ENCODE measurements around the gene LUC7L3. TPM values are rescaled to one million over a fixed set of nuclear protein-coding genes. Genes with fewer than 3 reads are reported as not detected.

The LUC7L3 gene
- total RNA-seq, 1 experiment from 2014 or later = 154 TPM

DNA sequence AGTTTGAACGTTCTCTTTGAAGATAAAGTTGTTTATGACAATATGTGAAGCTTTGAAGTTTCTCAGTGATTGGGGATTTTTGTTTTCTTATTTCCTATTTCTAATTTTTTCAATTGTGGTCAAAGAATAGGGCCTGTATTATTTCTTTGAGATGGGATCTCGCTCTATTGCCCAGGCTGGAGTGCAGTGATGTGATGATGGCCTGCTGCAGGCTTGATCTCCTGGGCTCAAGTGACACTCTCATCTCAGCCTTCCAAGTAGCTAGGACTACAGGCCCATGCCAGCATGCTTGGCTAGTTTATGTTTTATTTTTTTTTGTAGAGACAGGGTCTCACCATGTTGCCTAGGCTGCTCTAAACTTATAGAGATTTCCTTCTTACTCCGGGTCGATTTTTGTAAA lies 59.6 kb downstream of the LUC7L3 start:
- H3K14ac ChIP-seq (ENCODE audit: insufficient read depth, low read length) = no peak overlapping the region
- no peak overlapping the region for H3K56ac ChIP-seq (ENCODE audit: insufficient read length, low read depth, low read length)
- H2AFZ ChIP-seq (ENCODE audit: low read length) = no peak overlapping the region
- WGBS (ENCODE audit: extremely low coverage, insufficient read length, low lambda C conversion rate) = no CpG with 5 or more reads among the region's 4 CpGs
- H3K27me3 ChIP-seq (ENCODE audit: insufficient read depth, low read length) = no peaks in the 10 kb centered on the region
- H3K23ac ChIP-seq (ENCODE audit: insufficient read length, low read depth, low read length) = no peak overlapping the region
- H3K4me2 ChIP-seq (ENCODE audit: insufficient read depth, insufficient read length, low read length) = no peak overlapping the region
- no peak overlapping the region for H3K9ac ChIP-seq (ENCODE audit: extremely low read depth, insufficient read length, low read length)
- H3T11ph ChIP-seq (ENCODE audit: low read length) = no peak overlapping the region
- H3K4me1 ChIP-seq (ENCODE audit: insufficient read depth, low read length) = no peaks in the 10 kb centered on the region
- no peak overlapping the region for H2BK20ac ChIP-seq (ENCODE audit: low read depth, low read length, poor library complexity, severe bottlenecking)
- Mint-ChIP-seq H3K4me3 (no peak overlapping the region), H3K4me1 (peaks cover 2 to 6% of the 10 kb centered on the region in 2 experiments; a peak in 2 of 4 replicates), H3K27me3 (ENCODE audit: low read depth) (no peaks in the 10 kb centered on the region), H3K36me3 (ENCODE audit: insufficient read depth in 1 of 3, low read depth in 3 of 3) (no peaks in the 10 kb centered on the region; a peak in 1 of 7 replicates), H3K9me3 (no peaks in the 10 kb centered on the region), H3K27ac (no peak overlapping the region)
- no peak overlapping the region for H2BK120ac ChIP-seq (ENCODE audit: low read depth, low read length, poor library complexity, severe bottlenecking)
- H4K20me1 ChIP-seq (ENCODE audit: control insufficient read depth, insufficient read depth, insufficient read length) = no peaks in the 10 kb centered on the region
- TF ChIP-seq, protein P1, sequence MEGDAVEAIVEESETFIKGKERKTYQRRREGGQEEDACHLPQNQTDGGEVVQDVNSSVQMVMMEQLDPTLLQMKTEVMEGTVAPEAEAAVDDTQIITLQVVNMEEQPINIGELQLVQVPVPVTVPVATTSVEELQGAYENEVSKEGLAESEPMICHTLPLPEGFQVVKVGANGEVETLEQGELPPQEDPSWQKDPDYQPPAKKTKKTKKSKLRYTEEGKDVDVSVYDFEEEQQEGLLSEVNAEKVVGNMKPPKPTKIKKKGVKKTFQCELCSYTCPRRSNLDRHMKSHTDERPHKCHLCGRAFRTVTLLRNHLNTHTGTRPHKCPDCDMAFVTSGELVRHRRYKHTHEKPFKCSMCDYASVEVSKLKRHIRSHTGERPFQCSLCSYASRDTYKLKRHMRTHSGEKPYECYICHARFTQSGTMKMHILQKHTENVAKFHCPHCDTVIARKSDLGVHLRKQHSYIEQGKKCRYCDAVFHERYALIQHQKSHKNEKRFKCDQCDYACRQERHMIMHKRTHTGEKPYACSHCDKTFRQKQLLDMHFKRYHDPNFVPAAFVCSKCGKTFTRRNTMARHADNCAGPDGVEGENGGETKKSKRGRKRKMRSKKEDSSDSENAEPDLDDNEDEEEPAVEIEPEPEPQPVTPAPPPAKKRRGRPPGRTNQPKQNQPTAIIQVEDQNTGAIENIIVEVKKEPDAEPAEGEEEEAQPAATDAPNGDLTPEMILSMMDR (conservative IDR thresholded peaks at IDR 0.05) = no peak
- H4K8ac ChIP-seq (replicated peaks; ENCODE audit: insufficient read length, low read depth, low read length) = no peak overlapping the region
- no peaks in the 10 kb centered on the region for H3K79me1 ChIP-seq (ENCODE audit: insufficient read depth, low read depth, low read length, poor library complexity, severe bottlenecking)
- no peaks in the 10 kb centered on the region for H3K23me2 ChIP-seq (ENCODE audit: insufficient read length, low read depth, low read length, poor library complexity, severe bottlenecking)
- no peak overlapping the region for H2AK5ac ChIP-seq (ENCODE audit: insufficient read length, low read length)
- no peak overlapping the region for H4K91ac ChIP-seq (ENCODE audit: insufficient read length, low read depth, low read length)
- no peak overlapping the region for H3K18ac ChIP-seq (ENCODE audit: insufficient read length, low read depth, low read length)
- no peak overlapping the region for H2BK12ac ChIP-seq (ENCODE audit: insufficient read length, low read depth, low read length)
- H3K79me2 ChIP-seq (ENCODE audit: insufficient read depth, low read length) = no peaks in the 10 kb centered on the region
- no peak overlapping the region for H2BK15ac ChIP-seq (ENCODE audit: low read depth, low read length)
- DNase-seq = no peak
- H3K27ac ChIP-seq (ENCODE audit: insufficient read length, low read depth, low read length) = no peak overlapping the region
- no peaks in the 10 kb centered on the region for H3K9me3 ChIP-seq (ENCODE audit: control insufficient read depth, low read depth, low read length)
- no peak overlapping the region for H3K4ac ChIP-seq (ENCODE audit: low read depth, low read length)
- no peak overlapping the region for H2BK5ac ChIP-seq (ENCODE audit: insufficient read length, low read length)
- H4K5ac ChIP-seq (ENCODE audit: insufficient read length, low read depth, low read length) = no peak overlapping the region
